Measurements from ENCODE around the gene DIS3L2.
"Not testable (repeated sequence)": the region's sequence is repeated elsewhere in the genome, so short reads cannot be mapped to it uniquely, and the experiment has no call there.

Gene DIS3L2

DNA sequence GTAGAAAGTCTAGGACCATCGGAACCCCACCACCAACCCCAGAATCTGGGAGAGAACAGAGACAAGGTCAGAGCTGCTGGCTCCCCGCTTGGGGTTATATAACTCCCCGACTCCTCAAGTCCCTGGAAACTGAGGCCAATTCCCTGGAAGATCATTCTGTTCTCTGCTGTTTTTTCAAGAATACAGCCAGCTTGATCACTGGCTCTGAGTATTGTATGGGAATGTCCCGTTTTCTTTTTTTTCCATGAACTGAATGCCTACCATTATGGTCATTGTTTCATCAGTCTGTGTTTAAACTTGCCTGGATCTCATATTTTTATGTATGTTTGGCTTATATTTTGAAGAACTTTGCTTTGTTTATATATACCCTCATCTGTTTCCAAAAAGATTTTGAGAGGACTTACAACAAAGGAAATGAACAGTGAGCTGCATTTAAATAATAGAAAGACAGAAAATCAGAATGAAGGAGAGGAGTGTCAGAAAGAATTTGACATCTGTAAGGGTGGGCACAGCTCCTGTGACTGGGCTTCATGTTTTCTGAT is 327.0 kb downstream of the DIS3L2 start:
- no peak overlapping the region for H3K4me3 ChIP-seq (ENCODE audit: low read depth, low read length)

DNA sequence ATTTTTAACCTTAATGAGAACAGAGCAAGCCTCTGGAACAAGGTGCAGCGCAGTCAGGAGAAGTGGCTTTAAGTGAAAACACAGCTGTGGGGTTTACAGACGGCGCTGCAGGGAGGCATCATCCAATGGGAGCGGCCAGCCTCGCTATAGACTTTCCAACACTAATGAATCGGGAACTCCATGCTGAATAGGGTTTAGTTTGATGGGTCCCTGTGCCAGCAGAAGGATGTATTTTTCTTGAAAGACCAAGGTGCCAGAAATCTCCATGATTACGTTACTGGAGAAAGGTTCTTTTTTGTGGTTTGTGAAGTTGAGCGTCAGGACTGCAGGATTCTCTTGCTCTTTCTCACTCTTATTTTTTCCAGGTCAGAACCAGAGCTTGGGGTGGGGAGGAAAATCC is 329.2 kb downstream of the DIS3L2 start:
- H3K4me3 ChIP-seq (ENCODE audit: low read depth, low read length) = no peak overlapping the region

DNA sequence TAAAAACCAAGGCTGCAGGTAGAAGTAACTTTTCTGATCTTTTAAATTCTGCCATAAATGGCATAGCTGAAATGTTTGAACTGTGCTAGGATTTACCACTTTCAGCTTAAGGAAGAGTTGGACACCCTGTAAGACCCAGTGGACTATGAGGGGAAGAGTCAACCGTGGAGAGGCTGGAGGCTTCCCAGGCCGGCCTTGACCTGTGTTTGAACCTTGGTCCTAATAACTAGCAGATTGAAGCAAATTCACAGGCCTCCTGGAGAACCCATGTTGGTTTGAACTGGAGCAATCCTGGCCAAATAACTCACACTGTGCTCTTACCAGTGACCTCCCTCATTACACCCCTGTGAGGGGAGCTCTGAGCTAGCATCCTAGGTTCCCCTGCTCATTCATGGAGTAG is 329.8 kb downstream of the DIS3L2 start:
- no peak overlapping the region for H3K4me3 ChIP-seq (ENCODE audit: low read depth, low read length)

DNA sequence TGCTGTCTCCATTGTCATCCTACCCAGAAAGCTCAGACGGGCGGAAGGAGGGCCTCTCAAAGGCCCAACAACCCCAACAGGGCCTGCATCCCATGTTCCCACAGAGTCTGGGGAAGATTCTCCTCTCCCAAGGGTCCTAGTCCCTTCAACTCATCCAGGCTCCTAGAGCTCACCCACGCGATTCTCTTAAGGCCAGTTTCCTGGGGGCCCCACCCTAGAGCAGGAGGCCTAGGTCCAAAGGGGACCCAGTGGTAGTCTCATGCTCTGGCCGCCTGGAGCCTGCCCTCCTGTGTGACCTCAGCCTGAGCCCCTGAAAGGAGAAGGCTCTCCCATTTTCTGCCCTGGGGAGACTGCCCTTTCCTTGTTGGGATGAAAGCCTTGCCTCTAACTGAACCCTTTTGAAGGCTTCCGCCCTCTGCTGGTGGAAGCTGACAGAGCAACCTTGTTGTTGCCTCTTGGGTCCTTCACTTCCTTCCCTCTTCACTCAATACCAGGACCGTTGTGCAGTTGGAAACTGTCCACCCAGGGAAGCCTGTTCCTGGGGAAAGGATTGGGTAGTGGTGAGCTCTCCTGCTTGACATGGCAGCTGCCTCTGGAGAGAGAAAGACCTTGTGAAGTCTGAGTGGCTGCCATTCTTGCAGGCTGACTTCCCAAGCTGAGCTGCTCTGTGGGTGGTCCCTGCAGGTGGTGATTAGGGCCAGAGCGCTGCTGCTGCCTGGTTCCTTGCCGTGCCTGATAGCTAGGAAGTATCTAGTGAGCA is 331.1 kb downstream of the DIS3L2 start:
- H3K4me3 ChIP-seq (ENCODE audit: low read depth, low read length) = no peak overlapping the region

DNA sequence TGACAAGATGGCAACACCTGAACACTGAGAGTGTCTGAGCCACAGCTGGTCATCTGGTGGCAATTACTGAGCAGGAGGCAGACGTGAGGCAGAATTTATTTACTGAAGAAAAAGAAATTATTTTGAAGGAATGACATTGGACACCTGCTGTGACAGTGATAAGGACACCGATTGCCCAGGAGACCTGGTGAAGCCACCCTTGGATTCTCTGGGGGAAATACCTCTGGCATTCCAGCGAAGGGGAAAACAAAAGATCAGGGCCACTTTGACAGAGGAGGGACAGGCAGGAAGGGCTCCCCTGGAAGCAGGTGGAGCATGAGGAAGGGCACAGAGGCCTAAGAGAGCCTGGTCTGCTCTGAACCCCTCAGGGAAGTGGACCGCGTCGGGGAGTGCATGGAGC is 331.7 kb downstream of the DIS3L2 start:
- H3K4me3 ChIP-seq (ENCODE audit: low read depth, low read length) = no peak overlapping the region

DNA sequence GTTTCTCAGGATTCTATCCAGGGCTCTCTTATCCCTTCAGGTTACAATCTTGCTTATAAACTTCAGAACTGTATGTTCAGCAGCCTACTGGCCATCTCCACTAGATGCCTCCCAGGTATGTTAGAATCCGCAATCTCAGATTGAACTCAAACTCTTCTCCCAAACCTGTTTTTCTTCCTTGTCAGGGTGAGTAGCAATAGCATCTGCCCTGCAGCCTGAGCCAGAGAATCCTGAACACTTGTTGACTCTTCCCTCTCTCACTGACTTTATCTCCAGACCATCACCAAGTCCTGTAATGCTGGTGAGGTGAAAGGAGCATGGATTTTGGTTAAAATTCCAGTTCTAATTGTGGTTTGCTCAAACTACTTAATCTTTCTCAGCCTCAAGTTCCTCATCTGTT is 334.5 kb downstream of the DIS3L2 start:
- no peak overlapping the region for H3K4me3 ChIP-seq (ENCODE audit: low read depth, low read length)

DNA sequence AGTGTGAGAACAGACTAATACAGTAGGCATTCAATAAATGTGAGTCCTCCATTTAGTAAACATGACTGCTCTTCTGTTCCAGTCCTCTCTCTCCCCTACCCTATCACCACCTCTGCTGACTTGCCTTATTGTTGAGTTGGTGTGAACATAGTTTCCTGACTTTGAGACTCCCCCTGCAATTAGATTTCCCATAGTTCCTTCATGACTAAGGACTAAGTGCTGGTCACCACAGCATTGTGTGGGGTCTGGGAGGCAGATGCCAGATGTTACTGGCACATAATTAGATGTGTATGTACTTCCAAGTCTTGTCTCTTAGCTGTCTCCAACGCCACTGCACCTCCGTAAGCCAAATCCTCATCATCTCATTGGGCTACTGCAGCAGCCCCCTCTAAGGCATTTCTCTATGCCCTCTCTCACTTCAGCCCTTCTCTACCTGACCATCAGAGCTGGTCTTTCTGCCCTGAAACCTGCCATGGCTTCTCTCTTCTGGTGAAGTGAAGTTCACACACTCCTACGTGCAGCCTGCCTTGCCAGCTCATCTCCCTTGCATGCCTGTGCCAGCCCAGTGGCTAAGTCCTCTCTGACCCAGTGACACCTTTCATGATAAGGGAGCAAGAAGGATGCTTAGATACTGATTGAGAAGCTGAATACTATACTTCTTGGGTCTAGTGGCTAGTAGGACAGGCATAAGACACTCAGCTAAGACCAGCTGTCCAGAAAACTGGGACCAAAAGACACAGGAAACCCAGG is 335.4 kb downstream of the DIS3L2 start:
- H3K4me3 ChIP-seq (ENCODE audit: low read depth, low read length) = no peak overlapping the region

DNA sequence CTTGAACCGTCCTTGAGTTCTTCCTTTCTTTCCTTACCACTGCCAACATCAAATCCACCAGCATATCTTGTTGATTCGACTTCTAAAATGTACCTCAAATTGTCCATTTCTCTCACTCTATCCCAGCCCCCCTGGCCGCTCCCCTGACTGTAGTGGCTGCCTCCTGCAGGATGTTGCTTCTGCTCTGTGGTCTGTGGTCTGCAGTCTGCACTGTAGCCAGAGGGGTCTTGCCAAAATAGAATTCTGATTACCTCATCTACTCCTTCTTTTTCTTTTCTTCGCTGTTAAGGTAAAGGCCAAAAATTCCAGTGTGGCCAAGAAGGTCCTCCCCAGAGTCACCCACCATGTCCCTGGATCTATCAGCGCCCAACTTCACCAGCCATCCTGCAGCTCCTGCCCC is 337.6 kb downstream of the DIS3L2 start:
- H3K4me3 ChIP-seq (ENCODE audit: low read depth, low read length) = no peak overlapping the region

DNA sequence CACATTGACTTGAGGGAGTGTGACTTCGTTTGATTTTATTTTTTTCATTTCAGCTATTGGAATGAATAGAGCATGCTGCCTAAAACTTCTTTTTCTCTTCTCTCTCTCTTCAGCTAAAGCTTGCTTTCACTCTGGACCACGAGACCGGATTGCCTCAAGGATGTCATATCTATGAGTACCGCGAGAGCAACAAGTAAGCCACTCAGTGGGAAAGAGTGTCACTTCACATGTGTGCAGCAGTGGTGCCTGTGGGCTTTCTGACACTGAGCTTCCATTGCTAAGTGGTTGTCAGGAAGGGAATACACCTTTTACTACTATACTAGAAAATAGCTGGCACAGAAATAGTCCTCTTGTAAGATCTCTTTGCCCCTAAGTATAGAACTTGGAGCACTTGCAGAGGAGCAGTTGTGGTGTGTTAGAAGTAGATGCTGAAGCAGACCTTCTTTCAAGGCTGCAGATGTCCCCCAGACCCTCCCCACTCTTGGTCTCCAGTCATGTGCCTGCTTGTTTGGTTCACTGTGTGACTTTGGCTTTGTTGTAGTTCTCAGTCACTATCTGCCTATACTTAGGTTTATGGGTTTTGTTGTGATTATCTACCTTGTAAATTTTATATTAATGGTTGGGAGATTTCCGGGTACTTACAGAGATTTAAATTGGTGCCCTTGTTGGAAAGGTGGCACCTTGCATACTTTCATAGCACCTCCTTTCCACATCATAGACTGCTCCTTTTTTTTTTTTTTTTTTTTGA is 338.6 kb downstream of the DIS3L2 start:
- H3K4me3 ChIP-seq (ENCODE audit: low read depth, low read length) = no peak overlapping the region

DNA sequence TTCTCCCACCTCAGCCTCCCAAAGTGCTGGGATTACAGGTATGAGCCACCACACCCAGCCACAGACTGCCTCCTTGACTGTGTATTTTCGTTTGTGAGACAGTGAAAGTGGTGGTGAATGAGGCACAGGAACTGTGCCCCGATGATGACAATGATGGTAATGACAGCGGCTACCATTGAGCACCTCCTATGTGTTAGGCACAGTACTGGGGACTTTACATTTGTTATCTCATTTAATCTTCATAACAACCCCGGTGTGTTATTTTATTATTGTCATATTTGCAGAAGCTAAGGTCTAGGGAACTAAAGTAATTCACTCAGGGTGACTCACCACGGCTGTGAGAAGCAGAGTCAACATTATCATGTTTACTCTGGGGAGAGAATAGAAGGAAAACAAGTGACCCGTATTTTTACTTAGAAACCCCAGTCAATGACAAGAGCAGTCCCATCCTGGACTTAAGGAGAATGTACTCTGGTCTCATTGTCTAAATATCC is 339.4 kb downstream of the DIS3L2 start:
- no peak overlapping the region for H3K4me3 ChIP-seq (ENCODE audit: low read depth, low read length)

DNA sequence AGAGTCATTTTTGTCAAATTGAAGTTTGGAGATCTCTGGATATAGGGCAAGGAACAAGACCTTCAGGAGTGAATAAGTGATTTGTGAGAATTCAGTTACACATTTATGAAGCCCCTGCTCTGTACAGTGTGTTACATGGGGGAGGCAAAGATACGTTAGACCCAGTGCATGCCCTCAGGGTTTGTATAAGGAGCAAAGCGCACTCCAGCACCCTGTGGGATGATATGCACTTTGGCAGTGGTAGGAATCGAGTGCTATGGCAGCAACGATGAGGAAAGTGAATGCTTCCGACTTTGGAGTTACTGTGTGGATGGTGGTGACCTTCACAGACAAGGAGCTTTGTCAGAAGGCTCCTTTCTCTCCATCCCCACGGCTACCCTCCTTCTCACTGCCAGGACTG is 342.7 kb downstream of the DIS3L2 start:
- H3K4me3 ChIP-seq (ENCODE audit: low read depth, low read length) = no peak overlapping the region

DNA sequence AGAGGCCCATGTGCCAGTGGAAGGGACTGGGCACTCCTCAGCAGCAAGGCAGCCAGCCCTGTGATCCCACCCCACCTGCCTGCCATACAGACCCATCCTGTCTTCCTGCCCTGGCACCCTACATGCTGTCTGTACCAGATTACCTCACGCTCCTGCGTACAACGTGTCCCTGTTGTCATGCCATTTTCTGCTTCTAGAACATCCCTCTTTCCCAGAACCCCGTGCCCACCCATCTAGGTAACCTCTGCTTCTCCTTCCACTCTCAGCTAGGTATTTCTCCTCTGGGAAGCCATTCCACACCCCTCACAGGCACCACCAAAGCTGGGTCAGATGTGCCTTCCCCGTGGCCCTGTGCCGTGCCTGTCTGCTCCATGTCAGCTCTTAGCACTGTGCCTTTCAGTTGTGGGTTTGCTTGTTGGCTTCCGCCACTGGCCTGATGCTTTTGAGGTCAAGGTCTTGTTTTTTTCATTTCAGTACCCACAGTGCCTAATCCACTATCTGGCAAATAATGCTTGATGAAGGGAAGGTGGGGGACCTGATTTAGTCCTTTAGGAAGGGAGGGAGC is 345.3 kb downstream of the DIS3L2 start:
- no peak overlapping the region for H3K4me3 ChIP-seq (ENCODE audit: low read depth, low read length)

DNA sequence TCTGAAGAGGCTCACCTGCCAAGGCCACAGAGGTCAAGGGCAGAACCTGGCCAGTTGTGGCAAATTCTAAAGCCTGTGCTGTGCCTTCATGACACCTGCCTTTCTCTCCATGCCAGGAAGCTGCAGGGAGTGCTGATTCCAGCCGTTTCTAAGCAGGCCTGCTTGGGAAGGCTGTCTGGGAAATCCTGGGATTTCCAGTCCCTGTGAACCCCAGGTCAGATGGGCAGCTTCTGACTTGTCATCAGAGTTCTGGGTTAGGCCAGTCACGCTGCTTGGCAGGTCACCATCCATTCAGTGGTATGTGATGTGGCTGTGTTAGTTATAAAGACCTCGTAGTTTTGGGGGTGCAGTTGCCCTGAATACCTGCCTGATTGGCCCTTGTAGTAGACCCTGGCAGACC is 346.3 kb downstream of the DIS3L2 start:
- H3K4me3 ChIP-seq (ENCODE audit: low read depth, low read length) = no peak overlapping the region

DNA sequence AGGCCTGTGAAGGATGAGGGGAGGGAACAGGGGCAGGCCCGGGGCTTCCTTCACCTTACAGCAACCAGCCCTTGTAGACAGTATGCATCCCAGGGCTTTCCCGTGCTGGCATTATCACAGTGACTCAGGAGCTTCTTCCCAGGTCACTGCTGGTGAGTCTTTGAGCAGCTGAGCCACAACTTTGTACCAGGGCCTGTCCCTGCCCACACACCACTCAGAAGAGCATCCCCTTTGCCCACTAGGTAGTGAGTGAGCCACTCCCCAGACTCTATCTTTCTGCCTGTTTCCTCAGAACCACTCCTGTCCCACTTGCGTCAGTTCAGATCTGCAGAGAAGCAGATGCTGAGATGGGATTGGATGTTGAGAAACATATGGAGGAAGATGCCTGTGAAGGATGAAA is 347.5 kb downstream of the DIS3L2 start:
- H3K4me3 ChIP-seq (ENCODE audit: low read depth, low read length) = no peak overlapping the region

DNA sequence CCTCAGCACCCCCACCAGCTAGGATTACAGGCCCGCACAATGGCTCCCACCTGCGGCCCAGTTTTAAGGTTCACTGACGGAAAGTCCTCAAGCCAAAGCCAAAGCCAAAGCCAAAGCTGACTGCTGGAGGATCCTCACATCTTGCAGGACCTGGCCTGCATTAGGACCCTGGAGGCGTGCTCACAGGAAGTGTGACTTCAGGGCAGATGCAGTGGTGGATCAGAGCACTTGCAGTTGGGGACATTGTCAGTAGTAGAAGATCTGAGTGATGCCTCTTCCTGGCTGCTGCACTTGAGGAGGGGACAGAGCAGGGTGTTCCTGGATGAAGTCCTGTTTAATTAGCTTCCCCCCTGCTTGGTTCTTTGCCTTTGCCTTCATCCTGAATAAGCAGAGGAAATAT is 348.1 kb downstream of the DIS3L2 start:
- no peak overlapping the region for H3K4me3 ChIP-seq (ENCODE audit: low read depth, low read length)

DNA sequence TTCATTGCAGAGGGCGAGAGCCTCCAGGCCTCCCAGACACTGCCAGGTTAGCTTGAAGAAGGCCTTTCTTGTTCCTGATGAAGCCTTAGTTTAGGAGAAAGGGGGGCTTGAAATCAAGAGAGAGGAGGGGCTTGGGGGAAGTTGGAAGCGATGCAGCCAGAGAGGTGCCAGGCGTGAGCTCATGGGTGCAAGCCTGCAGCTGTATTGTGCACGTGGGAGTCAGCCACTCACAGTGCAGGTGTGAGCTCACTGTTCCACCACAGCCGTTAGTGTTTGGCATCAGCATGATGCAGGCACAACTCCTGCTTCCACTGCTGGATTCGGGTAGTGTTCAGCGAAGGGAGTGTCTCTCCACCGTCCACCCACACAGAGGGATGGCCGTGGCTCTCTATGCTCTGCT is 348.6 kb downstream of the DIS3L2 start:
- H3K4me3 ChIP-seq (ENCODE audit: low read depth, low read length) = no peak overlapping the region

DNA sequence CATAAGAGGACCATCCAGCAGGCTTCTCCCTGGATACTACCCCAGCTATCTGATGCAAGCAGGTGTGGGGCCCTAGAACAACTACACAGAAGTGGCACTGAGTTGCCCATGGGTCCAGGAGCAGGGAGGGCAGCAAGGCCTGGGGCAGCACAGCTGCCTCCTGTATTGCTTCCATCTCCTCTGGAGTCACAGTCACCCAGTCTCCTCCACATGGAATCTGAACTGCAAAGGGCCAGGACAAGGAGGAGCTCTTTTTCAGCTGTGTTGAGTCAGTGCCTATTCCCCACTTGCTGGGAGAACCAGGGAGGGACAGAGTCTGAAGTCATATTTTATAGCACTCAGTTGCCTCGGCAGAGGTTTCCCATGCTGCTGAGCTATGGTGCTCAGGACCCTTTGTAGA is 349.2 kb downstream of the DIS3L2 start:
- H3K4me3 ChIP-seq (ENCODE audit: low read depth, low read length) = no peak overlapping the region

DNA sequence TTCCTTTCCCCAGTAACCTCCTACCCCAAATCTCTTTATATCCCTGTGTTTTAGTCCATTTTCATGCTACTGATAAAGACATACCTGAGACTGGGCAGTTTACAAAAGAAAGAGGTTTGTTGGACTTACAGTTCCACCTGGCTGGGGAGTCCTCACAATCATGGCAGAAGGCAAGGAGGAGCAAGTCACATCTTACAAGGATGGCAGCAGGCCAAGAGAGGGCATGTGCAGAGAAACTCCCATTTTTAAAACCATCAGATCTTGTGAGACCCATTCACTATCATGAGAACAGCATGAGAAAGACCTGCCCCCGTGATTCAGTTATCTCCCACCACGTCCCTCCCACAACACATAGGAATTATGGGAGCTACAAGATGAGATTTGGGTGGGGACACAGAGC is 352.1 kb downstream of the DIS3L2 start:
- H3K4me3 ChIP-seq (ENCODE audit: low read depth, low read length) = not testable (repeated sequence)

DNA sequence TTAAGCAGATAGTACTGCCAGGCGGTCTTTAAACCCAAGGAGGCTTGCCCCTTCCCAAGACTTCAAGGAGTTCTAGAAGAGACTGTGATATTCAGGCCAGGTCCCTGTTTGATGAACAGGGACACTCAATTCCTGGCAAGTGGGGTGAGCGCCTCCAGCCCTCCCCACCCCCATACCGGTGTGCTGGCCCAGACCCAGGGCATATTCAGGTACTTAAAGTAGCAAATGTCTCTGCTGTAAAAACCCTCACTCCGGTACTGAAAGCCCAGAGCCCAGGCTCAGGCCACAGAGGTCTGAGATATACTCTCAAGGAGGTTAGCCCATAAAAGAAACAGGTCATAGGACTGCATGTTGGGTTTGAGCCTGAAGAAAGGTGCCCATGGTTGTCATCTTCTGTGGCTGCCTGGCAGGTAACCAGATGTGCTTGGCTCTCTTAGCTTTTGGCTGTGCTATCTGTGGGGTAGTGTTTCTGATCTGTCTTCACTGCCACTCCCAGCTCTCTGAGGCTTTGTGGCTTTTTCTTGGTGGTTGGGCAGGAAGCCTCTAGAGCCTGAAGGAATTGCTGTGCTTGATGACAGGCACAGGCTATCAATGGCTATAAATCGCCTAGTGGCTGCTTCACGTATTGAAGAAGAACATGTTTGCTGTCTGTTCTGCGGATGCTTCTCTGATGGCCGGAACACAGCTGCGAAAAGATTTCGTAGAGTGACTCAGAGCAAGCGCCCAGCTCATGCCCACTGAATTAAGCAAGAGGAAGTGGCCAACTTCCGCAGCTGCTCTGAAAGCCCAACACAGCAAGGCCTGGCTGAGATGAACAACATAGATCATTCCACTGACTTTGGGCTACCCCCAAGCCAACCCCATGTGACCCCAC is 353.8 kb downstream of the DIS3L2 start:
- no peak overlapping the region for H3K4me3 ChIP-seq (ENCODE audit: low read depth, low read length)

DNA sequence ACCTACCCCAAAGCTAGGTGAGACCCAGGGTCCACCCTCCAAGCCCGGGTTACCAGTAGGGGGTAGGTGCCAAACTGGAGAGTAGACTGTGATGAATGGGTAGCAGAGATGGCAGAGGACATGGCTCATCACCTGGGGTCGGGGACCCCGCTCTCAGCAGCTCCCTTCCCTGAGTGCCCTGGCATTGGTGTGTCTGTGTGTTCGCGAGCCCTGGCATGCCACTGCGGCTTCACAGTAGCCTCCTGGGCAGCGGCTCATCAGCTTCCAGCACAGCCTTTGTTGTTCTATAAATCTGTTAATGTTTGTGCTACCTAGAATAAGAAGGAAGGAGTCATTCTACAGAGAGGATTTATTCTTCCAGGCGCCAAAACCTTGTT is 354.4 kb downstream of the DIS3L2 start:
- H3K4me3 ChIP-seq (ENCODE audit: low read depth, low read length) = no peak overlapping the region

Measured in iPS-11a (cell line).